LNCAP (cell line): ENCODE results near the gene PRRX2.

Experiments
- CTCF ChIP-seq: fragments of 450-650 bp; IDR thresholded peaks from 2 replicates; pipeline ENCODE4 v1.5.1; 2017; ENCODE audit warnings: mild to moderate bottlenecking

The PRRX2 gene

GRCh38 chr9:129671519-129671918 lies 6.1 kb downstream of the PRRX2 start:
- no peak for TF ChIP-seq CTCF

DNA sequence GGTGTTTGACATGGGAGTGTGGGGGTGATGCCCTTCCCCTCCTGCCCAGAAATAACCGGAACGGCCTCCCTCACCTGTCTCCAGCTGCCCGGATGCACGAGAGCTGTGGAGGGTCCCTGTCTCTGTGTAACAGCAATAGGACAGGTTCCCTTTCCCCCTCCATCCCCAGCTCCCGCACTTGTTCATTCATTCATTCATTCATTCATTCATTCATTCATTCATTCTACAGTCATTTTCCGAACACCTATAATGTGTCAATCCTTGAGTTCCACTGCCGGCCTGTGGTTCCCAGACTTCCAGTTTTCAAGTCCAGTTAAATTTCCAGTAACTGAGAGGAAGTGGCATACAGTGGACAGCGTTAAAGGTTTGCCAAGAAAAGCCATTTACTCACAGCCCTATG lies 7.3 kb downstream of the PRRX2 start:
- TF ChIP-seq CTCF, result no peak

DNA sequence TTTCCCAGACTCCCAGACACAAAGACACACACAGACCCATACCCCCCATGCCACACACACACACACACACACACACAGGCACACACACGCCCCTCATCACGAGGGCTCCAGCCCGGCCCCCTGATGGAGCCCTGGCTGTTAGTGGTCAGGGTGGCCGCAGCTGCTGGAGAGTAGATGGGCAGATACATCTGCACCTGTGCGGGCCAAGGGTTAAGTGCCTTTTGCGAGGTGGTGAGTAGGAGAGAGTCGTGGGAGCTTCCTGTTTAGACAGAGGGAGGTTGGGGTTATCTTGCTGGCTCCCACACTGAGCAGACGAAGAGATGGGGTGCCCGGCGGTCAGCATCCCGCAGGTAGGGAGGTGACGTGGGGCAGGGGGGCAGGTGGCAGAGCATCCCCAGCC lies 8.2 kb downstream of the PRRX2 start:
- TF ChIP-seq CTCF, result no peak

DNA sequence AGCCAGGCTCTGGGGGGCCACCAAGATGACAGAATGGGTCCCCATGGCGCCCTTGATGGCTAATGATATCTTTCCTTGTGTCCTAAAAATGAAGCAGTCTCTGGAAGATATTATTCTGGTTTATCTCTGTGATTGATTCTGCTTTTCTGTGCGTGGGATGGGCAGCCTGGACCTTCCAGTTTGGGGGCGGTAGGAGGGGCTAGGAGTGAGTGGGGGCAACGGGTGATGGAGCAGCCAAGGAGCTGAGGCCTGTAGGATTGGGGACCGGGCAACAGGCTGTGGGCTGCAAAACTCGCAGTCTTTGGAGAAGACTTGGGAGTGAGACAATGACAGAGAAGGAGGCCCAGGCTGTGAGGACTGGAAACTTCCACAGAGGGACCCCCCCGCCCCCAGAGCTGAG lies 8.8 kb downstream of the PRRX2 start:
- no peak for TF ChIP-seq CTCF

DNA sequence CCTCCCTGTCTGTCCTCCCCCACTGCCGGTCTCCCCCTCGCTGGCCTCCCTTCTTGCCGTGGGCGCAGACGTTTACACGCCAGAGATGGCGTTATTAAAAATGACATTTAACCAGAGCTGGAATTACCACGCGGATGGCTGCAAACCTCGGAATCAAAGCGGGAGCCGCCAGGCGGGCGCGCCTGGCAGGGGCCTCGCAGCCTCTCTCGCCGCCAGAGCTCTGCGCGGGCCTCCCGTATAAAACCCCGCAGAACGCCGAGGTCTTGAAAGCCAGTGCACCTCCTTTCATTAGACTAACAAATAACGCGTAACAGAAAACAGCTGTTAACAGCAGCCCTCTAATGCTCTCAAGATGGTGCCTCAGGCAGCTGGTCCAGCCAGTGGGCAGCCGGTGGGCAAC lies 10.2 kb downstream of the PRRX2 start:
- TF ChIP-seq CTCF, result no peak

- TF ChIP-seq CTCF, result no peak
Observed at GRCh38 chr9:129676287-129676686, 10.8 kb downstream of the PRRX2 start.

DNA sequence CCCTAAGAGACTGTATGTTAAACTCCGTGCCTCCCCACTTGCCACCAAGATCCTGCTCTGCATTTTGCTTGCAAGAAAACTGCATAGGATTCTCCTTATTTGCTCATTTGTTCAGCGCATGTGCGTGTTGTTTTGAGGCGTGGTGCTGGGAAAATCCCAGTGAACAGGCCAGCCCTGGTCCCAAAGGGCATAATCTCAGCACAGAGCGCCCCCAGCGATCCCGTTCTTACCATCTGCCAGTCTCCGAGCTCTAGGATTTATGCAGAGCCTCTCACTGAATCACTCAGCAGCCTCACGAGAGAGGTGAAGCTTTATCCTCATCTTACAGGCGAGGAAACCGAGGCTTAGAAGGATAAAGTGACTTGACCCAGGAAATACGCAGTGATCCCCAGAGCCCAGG lies 11.5 kb downstream of the PRRX2 start:
- no peak for TF ChIP-seq CTCF

DNA sequence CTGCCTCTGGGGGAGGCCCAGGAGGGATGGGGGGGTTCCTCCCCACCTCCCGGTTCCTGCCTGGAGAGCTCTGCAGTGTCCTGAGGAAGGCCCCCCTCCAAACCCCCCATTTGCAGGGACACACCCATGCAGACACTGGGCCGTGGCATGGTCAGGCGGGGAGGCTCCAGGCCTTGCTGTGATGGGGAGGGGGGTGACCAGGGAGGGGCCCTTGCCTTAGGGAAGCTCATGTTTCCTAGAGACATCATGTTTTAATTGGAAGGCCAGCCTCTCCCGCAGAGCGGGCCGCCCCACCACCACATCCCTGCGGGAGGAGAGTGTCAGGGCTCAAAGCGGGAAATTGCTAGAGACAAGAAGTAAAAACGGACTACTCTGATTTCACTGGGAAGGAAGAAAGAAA lies 12.0 kb downstream of the PRRX2 start:
- no peak for TF ChIP-seq CTCF
